ENCODE data around the gene PCNA. TPM values are rescaled to one million over a fixed set of nuclear protein-coding genes. Genes with fewer than 3 reads are reported as not detected.

Gene PCNA
- total and polyA plus RNA-seq, 10 of the 15 experiments (the other 5 are each of a cell fraction or from before 2014, with no cell fraction given): 389 to 694 (median 540) TPM

GRCh38 chr20:5118220-5119142 lies 1.3 kb downstream of the PCNA start:
- Histone ChIP-seq H3K79me2 (ENCODE audit: control insufficient read depth, insufficient read depth, low read length) (peaks cover 45% of the 10 kb centered on the region), H4K20me1 (ENCODE audit: control insufficient read depth, insufficient read depth) (no peaks in the 10 kb centered on the region), H2AFZ (ENCODE audit: control insufficient read depth, low read depth, low read length) (no peak overlapping the region), H3K9ac (ENCODE audit: control insufficient read depth, insufficient read depth, low read length) (peak overlapping the region; percentile 94), H3K4me1 (ENCODE audit: control insufficient read depth, insufficient read depth, low read length) (peaks cover 10% of the 10 kb centered on the region; the same call in 1 of the 2 replicates), H3K36me3 (ENCODE audit: control insufficient read depth in 2 of 2, insufficient read depth in 2 of 2, low read length in 1 of 2) (peaks cover 2 to 17% of the 10 kb centered on the region in 2 experiments), H3K4me3 (peak overlapping the region; percentile 84), H3K27ac (ENCODE audit: control insufficient read depth, insufficient read depth) (peak overlapping the region; percentile 94), H3K4me2 (ENCODE audit: control insufficient read depth, insufficient read depth) (peak overlapping the region; percentile 67), H3K27me3 (replicated peaks in 1 of 2; ENCODE audit: control insufficient read depth in 2 of 2, insufficient read depth in 2 of 2, low read length in 1 of 2) (no peaks in the 10 kb centered on the region), H3K9me3 (replicated peaks; ENCODE audit: control insufficient read depth, insufficient read depth, low read length) (no peaks in the 10 kb centered on the region)
- RAD21 ChIA-PET (ENCODE audit: unreplicated experiment): interaction anchor here (1.0 to 4.0 kb wide), 3 partner anchors 45 to 307 kb away, joined by 3 to 34 read pairs (median 3); no protein-coding TSS in a partner anchor
- in situ Hi-C loops (cut with MboI) (no loop called here), intact Hi-C loops (cut with micrococcal nuclease; ENCODE audit: unreplicated experiment) (loop anchor here (2.0 kb wide), 1 partner anchor 40 kb away; no protein-coding TSS in a partner anchor)
- under 1% methylated on average over 23 of the region's 23 CpGs for WGBS (ENCODE audit: insufficient coverage, insufficient replicate concordance, low lambda C conversion rate, missing lambda C conversion rate)
- FAIRE-seq (no peak), ATAC-seq (no peak), DNase-seq (ENCODE audit: low read depth, low spot score) (no peak)
- CTCF ChIA-PET: interaction anchor here (0.6 to 2.6 kb wide), 6 partner anchors 10 to 330 kb away, joined by 3 to 9 read pairs (median 6); no protein-coding TSS in a partner anchor
- TF ChIP-seq BACH1 (IDR thresholded peaks at IDR 0.05; ENCODE audit: borderline replicate concordance) (peak; percentile 28; the same call in 1 of the 2 replicates), MLLT1 (IDR thresholded peaks at IDR 0.05) (peak; percentile 36; the same call in 1 of the 2 replicates), RUNX3 (IDR thresholded peaks at IDR 0.05; ENCODE audit: low read length) (0 out of 2 replicates have a peak, but pooled peaks have one; percentile 1), ZNF217 (IDR thresholded peaks at IDR 0.05) (no peak)
- SMC1A ChIA-PET (ENCODE audit: uncharacterized antibody, unreplicated experiment): interaction anchor here (1.0 to 5.8 kb wide), 6 partner anchors 8 to 161 kb away, joined by 3 to 55 read pairs (median 7); partner anchors contain the start of gene CDS2
- POLR2A ChIA-PET: interaction anchor here (0.6 to 2.0 kb wide), 5 partner anchors 13 to 824 kb away, joined by 3 to 6 read pairs (median 3); no protein-coding TSS in a partner anchor
- BruUV-seq (replicated peaks): no TSS peak
